ENCODE measurements around the gene SIGMAR1.

GRCh38 chr9:34669809-34670562, 32.4 kb upstream of the SIGMAR1 start:
- TF ChIP-seq EP300 (IDR thresholded peaks at IDR 0.05) (no peak), CTCF (IDR thresholded peaks at IDR 0.05) (no peak), POLR2AphosphoS5 (IDR thresholded peaks at IDR 0.05) (no peak)

Measured in upper lobe of left lung (tissue), 4 donors.